K562 (cell line): ENCODE results near the gene NUP205. TPM values are rescaled to one million over a fixed set of nuclear protein-coding genes. Genes with fewer than 3 reads are reported as not detected.
A peak's percentile ranks its signal among the peaks of the same experiment; 100 is the strongest.

ENCODE experiments used
- AFF4 ChIP-seq: sonication (generic); formaldehyde crosslinking; IDR thresholded peaks from 2 replicates; pipeline ENCODE4 v1.8.0; 2023; ENCODE audit warnings: mild to moderate bottlenecking, missing genetic modification reagents
- CC2D1A ChIP-seq: fragments of 450-650 bp; IDR thresholded peaks from 2 replicates; pipeline ENCODE4 v1.6.1; 2017; ENCODE audit warnings: mild to moderate bottlenecking
- CREM ChIP-seq: IDR thresholded peaks from 2 replicates; pipeline ENCODE4 v1.6.1; 2014; ENCODE audit warnings: antibody characterized with exemption, low read depth
- EP300 ChIP-seq: IDR thresholded peaks from 2 replicates; pipeline ENCODE4 v1.6.1; 2012; ENCODE audit warnings: low read length, improper control_type of control experiment
- EP400 ChIP-seq: fragments of 450-650 bp; IDR thresholded peaks from 2 replicates; pipeline ENCODE4 v1.6.1; 2017; ENCODE audit warnings: antibody characterized with exemption, mild to moderate bottlenecking, moderate library complexity
- FOXM1 ChIP-seq, 2 experiments: fragments of 450-650 bp in 1 of 2; sonication (generic) in 1 of 2; formaldehyde crosslinking in 1 of 2; IDR thresholded peaks; 2 replicates each; pipeline versions ENCODE4 v1.6.1 to v1.9.0; 2017 to 2022; ENCODE audit warnings: low read depth in 2 of 2, mild to moderate bottlenecking in 2 of 2, missing genetic modification reagents in 1 of 2, moderate library complexity in 1 of 2
- LCOR ChIP-seq: sonication (generic); formaldehyde crosslinking; IDR thresholded peaks from 2 replicates; pipeline ENCODE4 v1.8.0; 2022; ENCODE audit warnings: mild to moderate bottlenecking, missing genetic modification reagents
- MAFK ChIP-seq: IDR thresholded peaks from 2 replicates; pipeline ENCODE4 v1.6.1; 2011; ENCODE audit warnings: low read length, improper control_type of control experiment
- NBN ChIP-seq: fragments of 450-650 bp; IDR thresholded peaks from 2 replicates; pipeline ENCODE4 v1.6.1; 2016; ENCODE audit warnings: low read depth, mild to moderate bottlenecking
- RAD21 ChIP-seq, 2 experiments: fragments of 250-450 bp in 1 of 2; fragments of 450-650 bp in 1 of 2; sonication (Bioruptor Pico) in 1 of 2; formaldehyde crosslinking in 1 of 2; IDR thresholded peaks in 1 of 2; conservative IDR thresholded peaks in 1 of 2; 2 replicates each; pipeline versions ENCODE4 v1.4.0 to v1.8.0; 2020 to 2022; ENCODE audit warnings: mild to moderate bottlenecking in 2 of 2, moderate library complexity in 1 of 2
- SIN3B ChIP-seq: fragments of 450-650 bp; IDR thresholded peaks from 2 replicates; pipeline ENCODE4 v1.6.1; 2017; ENCODE audit warnings: low read depth, mild to moderate bottlenecking, moderate library complexity
- STAT5B ChIP-seq: fragments of 250-450 bp; sonication (Bioruptor Pico); IDR thresholded peaks from 2 replicates; pipeline ENCODE4 v1.8.0; 2021; ENCODE audit warnings: mild to moderate bottlenecking, inconsistent platforms
- ZEB2 ChIP-seq: fragments of 450-650 bp; IDR thresholded peaks from 2 replicates; pipeline ENCODE4 v1.6.1; 2016
- polyA plus RNA-seq, 8 experiments: library from polyadenylated mRNA; depleted of rRNA in 4 of 8; stranded (reverse) in 5 of 8; unstranded in 3 of 8; fragments of >200 nt; fragmentation: Nextera tagmentation in 2 of 8; fragmentation: Illumina TruSeq in 1 of 8; extraction: Ambion mirVana in 2 of 8; extraction: Trizol in 1 of 8; gene quantifications; 2 replicates each; pipeline versions ENCODE4 v1.2.1 to v1.2.3, GENCODE V29; 2011 to 2014; ENCODE audit warnings: inconsistent platforms in 1 of 8, missing spikeins in 1 of 8
- total RNA-seq, 7 experiments: library from RNA; depleted of rRNA in 6 of 7; stranded (reverse); fragments of >200 nt in 6 of 7; fragmentation: Illumina TruSeq in 2 of 7; extraction: Trizol in 2 of 7; gene quantifications; 2 replicates each; pipeline versions ENCODE4 v1.2.1 to v1.2.3, GENCODE V29; 2011 to 2021; ENCODE audit warnings: low replicate concordance in 1 of 7

The NUP205 gene
- total and polyA plus RNA-seq, 9 of the 15 experiments (the other 6 are each of a cell fraction or from before 2014, with no cell fraction given): 101 to 282 (median 193) TPM

GRCh38 chr7:135512135-135512887, 45.4 kb upstream of the NUP205 start (continued):
- TF ChIP-seq FOXM1 (IDR thresholded peaks at IDR 0.05; ENCODE audit: low read depth) (peak; percentile 36; the same call in 1 of the 2 replicates), FOXM1 (CRISPR knock-in tag; IDR thresholded peaks at IDR 0.05; ENCODE audit: low read depth) (no peak), STAT5B (CRISPR knock-in tag) (no peak), AFF4 (peak; percentile 56; the same call in 1 of the 2 replicates), CREM (peak; percentile 52; the same call in 1 of the 2 replicates), LCOR (peak; percentile 56; the same call in 1 of the 2 replicates), SIN3B (no peak), NBN (0 out of 2 replicates have a peak, but pooled peaks have one; percentile 29), CC2D1A (no peak), ZEB2 (no peak), EP300 (0 out of 2 replicates have a peak, but pooled peaks have one; percentile 25), RAD21 (CRISPR knock-in tag; conservative IDR thresholded peaks at IDR 0.05 in 1 of 2, IDR thresholded peaks at IDR 0.05 in 1 of 2) (peak; percentile 89 to 93), EP400 (peak; percentile 58), MAFK (peak; percentile 86)
